Measurements from ENCODE around the gene PSG11.

The PSG11 gene

DNA sequence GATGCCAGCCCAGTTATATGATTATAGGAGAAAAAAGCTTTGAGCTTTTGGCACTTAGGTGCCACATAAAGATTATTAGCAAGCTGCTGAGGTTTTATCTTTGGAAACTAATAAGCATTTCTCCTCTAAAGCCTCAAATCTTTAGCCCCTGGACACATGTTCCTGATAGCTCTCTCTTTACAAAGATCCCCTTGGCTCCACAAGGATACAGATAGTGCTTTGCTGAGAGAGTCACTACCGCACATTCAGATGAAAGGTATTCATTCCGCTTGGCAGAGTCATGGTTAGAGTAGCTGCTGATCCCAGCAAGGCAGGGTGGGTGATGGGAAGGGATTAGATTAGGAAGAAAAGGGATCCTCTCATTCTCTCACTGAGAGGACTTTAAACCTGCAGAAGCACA lies 61.1 kb downstream of the PSG11 start:
- POLR2A ChIA-PET (ENCODE audit: low non-redundant PET), result no interaction called here
- no peak overlapping the region for H3K27ac ChIP-seq
- peak; percentile 45 for DNase-seq (ENCODE audit: low spot score)
- CTCF ChIA-PET, result no interaction called here
- TF ChIP-seq, protein P1, sequence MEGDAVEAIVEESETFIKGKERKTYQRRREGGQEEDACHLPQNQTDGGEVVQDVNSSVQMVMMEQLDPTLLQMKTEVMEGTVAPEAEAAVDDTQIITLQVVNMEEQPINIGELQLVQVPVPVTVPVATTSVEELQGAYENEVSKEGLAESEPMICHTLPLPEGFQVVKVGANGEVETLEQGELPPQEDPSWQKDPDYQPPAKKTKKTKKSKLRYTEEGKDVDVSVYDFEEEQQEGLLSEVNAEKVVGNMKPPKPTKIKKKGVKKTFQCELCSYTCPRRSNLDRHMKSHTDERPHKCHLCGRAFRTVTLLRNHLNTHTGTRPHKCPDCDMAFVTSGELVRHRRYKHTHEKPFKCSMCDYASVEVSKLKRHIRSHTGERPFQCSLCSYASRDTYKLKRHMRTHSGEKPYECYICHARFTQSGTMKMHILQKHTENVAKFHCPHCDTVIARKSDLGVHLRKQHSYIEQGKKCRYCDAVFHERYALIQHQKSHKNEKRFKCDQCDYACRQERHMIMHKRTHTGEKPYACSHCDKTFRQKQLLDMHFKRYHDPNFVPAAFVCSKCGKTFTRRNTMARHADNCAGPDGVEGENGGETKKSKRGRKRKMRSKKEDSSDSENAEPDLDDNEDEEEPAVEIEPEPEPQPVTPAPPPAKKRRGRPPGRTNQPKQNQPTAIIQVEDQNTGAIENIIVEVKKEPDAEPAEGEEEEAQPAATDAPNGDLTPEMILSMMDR (conservative IDR thresholded peaks at IDR 0.05; ENCODE audit: low read depth), result no peak

DNA sequence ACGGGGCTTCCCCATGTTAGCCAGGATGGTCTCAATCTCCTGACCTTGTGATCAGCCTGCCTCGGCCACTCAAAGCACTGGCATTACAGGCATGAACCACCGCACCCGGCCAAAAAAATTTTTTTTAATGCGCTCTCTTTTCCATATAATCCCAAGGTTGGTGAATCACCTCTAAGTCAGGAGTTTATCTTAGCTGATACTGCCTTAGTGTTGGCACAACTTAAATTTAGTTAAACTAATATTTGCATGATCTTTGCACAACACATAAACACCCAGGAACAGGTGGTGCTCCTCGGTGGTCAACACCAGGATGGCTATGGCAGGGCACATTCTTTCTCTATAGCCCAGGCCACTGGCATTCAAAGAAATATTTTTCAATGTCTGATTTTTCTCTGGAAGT lies 65.2 kb downstream of the PSG11 start:
- TF ChIP-seq, protein P1 (conservative IDR thresholded peaks at IDR 0.05; ENCODE audit: low read depth), result no peak
- no peak overlapping the region for H3K27ac ChIP-seq
- ChIA-PET CTCF (no interaction called here), POLR2A (ENCODE audit: low non-redundant PET) (no interaction called here)
- no peak for DNase-seq (ENCODE audit: low spot score)
